Measurements from ENCODE around the gene LYPD1.

- TF ChIP-seq CTCF (IDR thresholded peaks at IDR 0.05) (no peak), POLR2A (IDR thresholded peaks at IDR 0.05) (no peak)
Observed at GRCh38 chr2:132664096-132664495, 5.9 kb downstream of the LYPD1 start.
